NCI-H526 (cell line): ENCODE results near the gene F7.
A peak's percentile ranks its signal among the peaks of the same experiment; 100 is the strongest.
"Not testable (repeated sequence)": the region's sequence is repeated elsewhere in the genome, so short reads cannot be mapped to it uniquely, and the experiment has no call there.

ENCODE experiments used
- DNase-seq, 2 experiments: peaks; one replicate each; lab custom pipeline; 2025; lab: John Stamatoyannopoulos, UW

The F7 gene

DNA sequence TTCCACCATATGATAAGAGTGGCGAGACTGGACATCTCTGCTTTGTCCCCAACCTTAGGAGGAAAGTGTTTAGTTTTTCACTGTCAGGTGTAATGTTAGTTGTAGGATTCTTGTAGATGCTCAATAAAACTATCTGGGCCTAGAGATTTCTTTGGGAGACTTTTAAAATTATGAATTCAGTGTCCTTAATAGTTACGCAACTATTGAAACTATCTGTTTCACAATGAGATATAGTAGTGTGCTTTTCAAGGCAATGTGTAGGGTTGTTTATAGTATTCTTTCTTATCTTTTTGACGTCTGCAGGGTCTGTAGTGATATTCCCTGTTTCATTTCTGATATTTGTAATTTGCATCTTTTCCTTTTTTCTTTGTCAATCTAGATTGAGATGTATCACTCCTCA is 33.2 kb upstream of the F7 start:
- DNase-seq, result no peak

DNA sequence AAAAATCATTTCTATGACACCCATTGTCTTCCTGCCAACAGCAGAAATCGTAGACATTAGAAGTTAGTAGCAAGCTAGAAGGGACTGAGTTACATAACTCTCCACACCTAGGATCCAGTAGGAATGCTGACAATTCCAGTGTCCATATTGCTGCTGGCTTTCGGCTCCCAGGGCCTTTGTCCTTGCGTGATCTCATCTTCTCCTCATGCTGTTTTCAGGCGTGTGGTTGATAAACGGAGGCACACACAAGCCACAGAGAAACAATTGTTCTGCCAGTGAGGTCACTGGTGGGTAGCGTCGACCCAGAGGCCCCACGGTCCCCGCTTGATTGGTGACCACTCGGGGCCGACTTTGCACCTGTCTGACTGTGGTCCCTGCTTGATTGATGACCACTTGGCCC is 31.6 kb upstream of the F7 start:
- DNase-seq, result no peak

DNA sequence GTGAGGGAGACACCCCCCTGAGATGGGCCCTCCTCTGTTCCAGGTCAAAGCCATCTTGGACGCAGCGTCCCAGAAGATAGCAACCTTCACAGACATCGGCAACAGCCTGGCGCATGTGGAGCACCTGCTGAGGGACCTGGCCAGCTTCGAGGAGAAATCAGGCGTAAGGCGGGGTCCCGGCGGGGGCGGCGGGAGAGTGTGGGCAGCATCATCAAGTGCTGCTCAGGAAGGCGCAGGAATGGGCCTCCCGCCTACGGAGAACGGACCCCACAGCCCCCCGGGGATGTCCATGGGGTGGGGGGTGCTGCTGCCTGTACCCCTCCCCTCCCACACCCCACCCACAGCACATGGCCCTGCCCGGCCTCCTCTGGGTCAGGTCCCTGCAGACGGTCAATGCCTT is 31.2 kb upstream of the F7 start:
- DNase-seq, result no peak

DNA sequence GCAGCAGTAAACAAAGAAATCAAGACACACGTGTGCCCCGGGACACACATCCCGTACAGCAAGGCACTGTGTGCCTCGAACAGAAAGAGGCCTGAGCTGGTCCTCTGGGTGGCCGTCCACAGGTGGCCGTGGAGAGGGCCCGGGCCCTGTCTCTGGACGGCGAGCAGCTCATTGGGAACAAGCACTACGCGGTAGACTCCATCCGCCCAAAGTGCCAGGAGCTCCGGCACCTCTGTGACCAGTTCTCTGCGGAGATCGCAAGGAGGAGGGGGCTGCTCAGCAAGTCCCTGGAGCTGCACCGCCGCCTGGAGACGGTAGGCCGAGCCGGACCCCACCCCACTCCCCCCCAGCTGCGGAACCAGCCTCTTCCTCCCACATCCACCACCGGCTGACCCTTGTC is 30.7 kb upstream of the F7 start:
- DNase-seq, result no peak

- no peak for DNase-seq
Observed at GRCh38 chr13:113075711-113076110, 29.9 kb upstream of the F7 start.

GRCh38 chr13:113076681-113077401 is 28.8 kb upstream of the F7 start:
- no peak for DNase-seq

- no peak for DNase-seq
Observed at GRCh38 chr13:113077566-113077952, 28.0 kb upstream of the F7 start.

- no peak for DNase-seq
Observed at GRCh38 chr13:113077953-113078901, 27.4 kb upstream of the F7 start.

DNA sequence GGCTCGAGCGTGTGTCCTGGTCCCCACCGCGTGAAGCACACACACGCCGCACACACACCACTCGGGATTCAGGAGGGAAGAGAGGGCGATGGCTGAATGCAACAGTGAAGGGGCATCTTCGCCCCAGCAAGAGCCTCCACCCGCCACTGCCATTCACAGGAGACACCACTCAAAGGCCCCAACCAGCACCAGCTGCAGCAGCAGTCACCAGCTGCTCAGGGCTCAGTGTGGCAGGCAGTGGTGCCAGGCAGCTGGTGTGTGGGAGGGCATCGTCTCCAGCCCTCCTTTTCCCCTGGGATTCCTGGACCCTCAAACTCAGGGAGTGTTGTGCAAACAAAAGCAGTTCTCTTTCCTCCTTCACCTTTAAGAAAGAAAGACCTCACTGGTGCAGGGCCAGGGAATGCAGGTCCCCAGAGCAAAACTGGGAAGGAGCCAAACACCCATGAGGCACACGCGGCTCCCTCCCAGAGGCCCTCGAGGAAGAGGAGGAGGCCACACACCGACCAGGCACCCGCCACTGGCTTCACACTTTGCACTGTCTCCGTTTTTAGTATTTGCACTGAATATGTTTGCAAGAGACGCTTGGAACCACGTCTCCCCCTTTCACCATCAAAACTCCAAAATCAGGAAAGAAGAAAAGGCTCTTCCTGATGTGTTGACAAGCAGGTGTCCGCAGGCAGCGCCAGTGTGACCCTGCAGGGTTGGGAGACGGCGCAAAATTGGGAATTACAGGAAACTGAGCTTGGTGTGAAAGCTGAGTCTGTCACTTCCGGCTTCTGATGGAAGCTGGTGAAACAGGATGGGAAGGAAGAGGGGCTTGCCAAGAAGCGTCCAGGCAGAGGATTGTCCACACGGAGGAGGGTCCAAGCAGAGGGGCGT is 26.4 kb upstream of the F7 start:
- DNase-seq, result no peak

GRCh38 chr13:113079781-113080080 is 25.9 kb upstream of the F7 start:
- not testable (repeated sequence) for DNase-seq

DNA sequence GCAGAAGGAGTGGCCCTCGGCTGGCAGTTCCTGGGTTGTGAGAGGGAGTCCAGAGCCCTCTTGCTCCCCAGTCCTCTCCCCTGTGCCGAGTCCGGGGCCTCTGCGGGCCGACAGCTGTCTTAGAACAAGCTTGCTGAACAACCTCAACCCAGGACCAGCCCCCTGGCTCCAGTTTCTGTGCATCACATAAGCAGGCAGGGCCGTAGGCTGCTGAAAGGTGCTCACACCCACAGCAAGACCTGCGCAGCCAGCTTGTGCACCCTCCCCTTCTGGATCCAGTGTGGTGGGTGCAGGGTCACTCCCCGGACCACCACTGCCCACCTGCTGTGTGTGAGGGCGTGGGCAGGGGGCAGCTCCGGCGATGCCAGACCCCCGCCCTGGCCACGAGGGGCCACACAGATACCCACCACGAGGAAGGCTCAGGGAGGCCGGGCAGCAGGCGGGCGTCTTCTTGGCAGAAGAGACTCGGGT is 25.2 kb upstream of the F7 start:
- DNase-seq, result no peak

- no peak for DNase-seq
Observed at GRCh38 chr13:113080901-113081521, 24.6 kb upstream of the F7 start.

DNA sequence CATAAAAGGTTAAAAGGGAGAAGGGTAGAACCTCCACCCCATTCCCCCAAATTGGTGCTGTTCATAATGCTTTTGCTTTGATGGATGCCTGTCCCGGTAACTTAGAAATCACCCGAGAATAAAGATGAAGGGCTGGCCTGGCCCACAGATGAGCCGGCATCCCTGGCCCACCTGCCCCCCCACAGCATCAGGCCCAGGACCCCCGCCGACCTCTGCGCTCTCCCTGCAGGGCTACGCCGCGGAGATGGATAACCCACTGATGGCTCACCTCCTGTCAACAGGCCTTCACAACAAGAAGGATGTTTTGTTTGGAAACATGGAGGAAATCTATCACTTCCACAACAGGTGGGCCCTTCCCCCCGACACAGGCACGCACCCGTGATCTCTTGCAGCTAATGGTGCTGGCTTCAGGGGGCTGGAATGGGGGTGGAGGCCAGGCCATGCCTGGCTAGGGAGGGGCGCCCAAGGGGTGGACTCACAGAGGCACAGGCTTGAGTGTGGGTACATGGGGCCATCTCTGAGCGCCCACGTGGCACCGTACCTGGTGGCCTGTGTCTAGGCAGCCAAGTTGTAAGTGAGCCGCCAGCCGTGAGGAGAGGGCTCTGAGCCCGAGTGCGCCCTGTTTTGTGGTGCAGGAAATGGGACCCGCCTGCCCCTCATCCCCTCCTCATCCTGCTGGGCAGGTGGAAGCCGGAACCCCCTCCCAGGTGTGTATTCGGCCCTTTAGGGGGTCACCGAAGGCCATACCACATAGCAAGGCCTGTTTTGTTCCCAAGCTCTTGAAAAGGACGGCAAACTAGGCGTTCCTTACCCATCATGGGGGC is 23.2 kb upstream of the F7 start:
- DNase-seq, result no peak

GRCh38 chr13:113083022-113083373 is 22.6 kb upstream of the F7 start:
- no peak for DNase-seq

DNA sequence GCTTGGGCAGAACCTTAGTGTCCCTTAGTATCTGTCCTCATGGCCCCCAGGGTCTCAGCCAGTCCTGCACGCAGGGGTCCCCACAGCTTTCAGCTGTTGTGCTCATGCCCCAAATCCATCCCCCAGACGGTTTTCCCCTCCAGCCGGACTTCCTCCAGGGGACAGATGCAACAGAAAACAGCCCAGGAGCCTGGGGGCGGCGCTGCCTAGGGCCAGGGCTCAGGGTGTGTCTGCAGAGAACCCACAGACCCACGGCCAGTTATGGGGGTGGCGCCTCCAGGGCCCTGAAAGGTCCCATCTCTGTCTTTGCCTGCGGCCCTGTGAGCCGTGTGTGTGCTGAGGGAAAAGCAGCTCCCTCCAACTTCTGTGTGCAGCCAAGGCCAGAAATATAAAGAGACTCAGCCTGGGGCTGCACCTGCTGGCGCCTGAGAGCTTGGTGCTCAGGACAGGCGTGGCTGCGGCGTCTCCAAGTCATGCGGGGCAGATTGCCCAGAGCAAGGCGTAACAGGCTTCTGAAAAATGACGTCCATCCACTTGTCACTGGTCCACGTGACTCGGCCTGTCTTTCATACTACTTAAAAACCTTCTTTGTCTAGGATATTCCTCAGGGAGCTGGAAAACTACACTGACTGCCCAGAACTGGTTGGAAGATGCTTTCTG is 22.1 kb upstream of the F7 start:
- DNase-seq, result peak in 1 of 2 experiments; percentile 15

- DNase-seq, result no peak
Observed at GRCh38 chr13:113084094-113084942, 21.3 kb upstream of the F7 start.

- no peak for DNase-seq
Observed at GRCh38 chr13:113084943-113085540, 20.5 kb upstream of the F7 start.

DNA sequence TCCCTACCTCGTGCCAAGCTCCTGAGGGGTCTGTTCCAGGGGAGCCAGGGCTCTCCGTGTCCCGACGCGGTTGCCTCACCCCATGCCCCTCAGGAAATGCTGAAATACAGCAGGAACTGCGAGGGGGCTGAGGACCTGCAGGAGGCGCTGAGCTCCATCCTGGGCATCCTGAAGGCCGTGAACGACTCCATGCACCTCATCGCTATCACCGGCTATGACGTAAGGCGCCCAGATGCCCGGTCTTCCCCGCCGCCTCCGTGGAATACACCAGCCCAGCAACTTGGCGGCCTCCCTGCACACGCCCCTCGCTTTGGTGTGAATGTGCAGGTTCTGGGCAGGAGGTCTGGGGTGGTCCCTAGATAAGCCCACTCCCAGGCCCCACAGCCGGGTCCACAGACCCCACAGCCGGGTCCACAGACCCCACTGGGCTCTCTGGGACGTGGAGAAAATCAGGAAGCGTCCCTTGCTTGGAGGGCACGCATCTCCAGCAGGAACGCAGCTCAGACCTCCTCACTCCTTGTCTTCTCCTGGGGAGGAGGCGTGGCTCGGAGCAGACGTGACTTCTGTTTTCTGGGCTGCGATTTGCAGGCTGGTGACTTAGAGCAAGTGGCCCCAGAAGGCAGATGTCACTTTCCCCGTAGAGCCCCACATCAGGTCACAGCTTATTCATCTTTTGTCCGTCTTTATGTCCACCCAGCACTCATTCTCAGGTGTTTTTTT is 19.4 kb upstream of the F7 start:
- DNase-seq, result no peak
